DOHH2 (cell line): ENCODE measurements around the gene KREMEN1.
"Not testable (repeated sequence)": the region's sequence is repeated elsewhere in the genome, so short reads cannot be mapped to it uniquely, and the experiment has no call there.

Source experiments
- H3F3A ChIP-seq: fragments of 200-600 bp; sonication (generic), shearing (Covaris generic); 2 replicates; pipeline ENCODE4 v1.6.0; 2016; ENCODE audit warnings: antibody characterized with exemption, mild to moderate bottlenecking; ENCODE audit not compliant: control insufficient read depth, insufficient read depth
- H3K27ac ChIP-seq: fragments of 200-600 bp; sonication (generic); 2 replicates; pipeline ENCODE4 v1.5.1; 2014; ENCODE audit warnings: low read depth, mild to moderate bottlenecking, low read length, moderate library complexity
- H3K27me3 ChIP-seq: fragments of 200-600 bp; sonication (generic); 2 replicates; pipeline ENCODE4 v1.6.1; 2014; ENCODE audit warnings: mild to moderate bottlenecking, low read length, mixed read lengths; ENCODE audit not compliant: control insufficient read depth
- H3K36me3 ChIP-seq: fragments of 200-600 bp; sonication (generic); 2 replicates; pipeline ENCODE4 v1.6.1; 2014; ENCODE audit warnings: mild to moderate bottlenecking, low read length, moderate library complexity, mixed read lengths; ENCODE audit not compliant: control insufficient read depth
- H3K4me1 ChIP-seq: fragments of 200-600 bp; sonication (generic); 2 replicates; pipeline ENCODE4 v1.6.1; 2014; ENCODE audit warnings: mild to moderate bottlenecking, low read length, mixed read lengths; ENCODE audit not compliant: control insufficient read depth
- H3K4me2 ChIP-seq: fragments of 200-600 bp; sonication (generic); 2 replicates; pipeline ENCODE4 v1.6.0; 2014; ENCODE audit warnings: mild to moderate bottlenecking, low read length, moderate library complexity
- H3K4me3 ChIP-seq: fragments of 200-600 bp; sonication (generic); 2 replicates; pipeline ENCODE4 v1.5.1; 2014; ENCODE audit warnings: mild to moderate bottlenecking, low read length, mixed read lengths
- H3K79me2 ChIP-seq: fragments of 200-600 bp; sonication (generic); 2 replicates; pipeline ENCODE4 v1.6.1; 2014; ENCODE audit warnings: mild to moderate bottlenecking, low read length, mixed read lengths; ENCODE audit not compliant: control insufficient read depth
- H3K9me2 ChIP-seq: fragments of 200-600 bp; sonication (generic); replicated peaks from 2 replicates; pipeline ENCODE4 v1.6.1; 2014; ENCODE audit warnings: mild to moderate bottlenecking, low read length, mixed read lengths; ENCODE audit not compliant: control insufficient read depth
- H3K9me3 ChIP-seq: fragments of 200-600 bp; sonication (generic); 2 replicates; pipeline ENCODE4 v1.6.1; 2014; ENCODE audit warnings: antibody characterized with exemption, low read length, mixed read lengths; ENCODE audit not compliant: control insufficient read depth, insufficient read depth
- H4K20me1 ChIP-seq: fragments of 200-600 bp; sonication (generic); 2 replicates; pipeline ENCODE4 v1.6.0; 2014; ENCODE audit warnings: low read depth, mild to moderate bottlenecking, antibody characterized with exemption, low read length, moderate library complexity; ENCODE audit not compliant: control insufficient read depth, insufficient read depth
- EZH2phosphoT487 ChIP-seq: fragments of 200-600 bp; sonication (generic); IDR thresholded peaks from 2 replicates; pipeline ENCODE4 v1.6.1; 2017; ENCODE audit warnings: borderline replicate concordance, mild to moderate bottlenecking, antibody characterized with exemption, low read length, moderate library complexity, mixed read lengths
- TF ChIP-seq, protein P1 (sequence below): fragments of 200-600 bp; sonication (generic); IDR thresholded peaks from one replicate; pipeline ENCODE4 v1.5.1; 2014; ENCODE audit warnings: antibody characterized with exemption, mild to moderate bottlenecking, low read depth, low read length; ENCODE audit not compliant: poor library complexity, severe bottlenecking

Gene KREMEN1

GRCh38 chr22:29082826-29083545 is 10.2 kb downstream of the KREMEN1 start:
- no peaks in the 10 kb centered on the region for H3K9me2 ChIP-seq
- H3K27me3 ChIP-seq = peaks cover 2% of the 10 kb centered on the region; the same call in 1 of the 2 replicates
- H3K4me1 ChIP-seq = peaks cover 15% of the 10 kb centered on the region
- H3K36me3 ChIP-seq = no peaks in the 10 kb centered on the region
- no peak overlapping the region for H3K27ac ChIP-seq
- no peak overlapping the region for H3K4me2 ChIP-seq
- no peak overlapping the region for H3K4me3 ChIP-seq
- H3F3A ChIP-seq = no peaks in the 10 kb centered on the region
- H4K20me1 ChIP-seq = no peaks in the 10 kb centered on the region
- TF ChIP-seq, protein P1, sequence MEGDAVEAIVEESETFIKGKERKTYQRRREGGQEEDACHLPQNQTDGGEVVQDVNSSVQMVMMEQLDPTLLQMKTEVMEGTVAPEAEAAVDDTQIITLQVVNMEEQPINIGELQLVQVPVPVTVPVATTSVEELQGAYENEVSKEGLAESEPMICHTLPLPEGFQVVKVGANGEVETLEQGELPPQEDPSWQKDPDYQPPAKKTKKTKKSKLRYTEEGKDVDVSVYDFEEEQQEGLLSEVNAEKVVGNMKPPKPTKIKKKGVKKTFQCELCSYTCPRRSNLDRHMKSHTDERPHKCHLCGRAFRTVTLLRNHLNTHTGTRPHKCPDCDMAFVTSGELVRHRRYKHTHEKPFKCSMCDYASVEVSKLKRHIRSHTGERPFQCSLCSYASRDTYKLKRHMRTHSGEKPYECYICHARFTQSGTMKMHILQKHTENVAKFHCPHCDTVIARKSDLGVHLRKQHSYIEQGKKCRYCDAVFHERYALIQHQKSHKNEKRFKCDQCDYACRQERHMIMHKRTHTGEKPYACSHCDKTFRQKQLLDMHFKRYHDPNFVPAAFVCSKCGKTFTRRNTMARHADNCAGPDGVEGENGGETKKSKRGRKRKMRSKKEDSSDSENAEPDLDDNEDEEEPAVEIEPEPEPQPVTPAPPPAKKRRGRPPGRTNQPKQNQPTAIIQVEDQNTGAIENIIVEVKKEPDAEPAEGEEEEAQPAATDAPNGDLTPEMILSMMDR = no peak
- TF ChIP-seq EZH2phosphoT487 = no peak
- no peaks in the 10 kb centered on the region for H3K9me3 ChIP-seq
- H3K79me2 ChIP-seq = no peaks in the 10 kb centered on the region

- H3K36me3 ChIP-seq, H3K4me1 ChIP-seq, H3K4me3 ChIP-seq, H3K4me2 ChIP-seq, H3K27ac ChIP-seq, H3K9me2 ChIP-seq, H3K27me3 ChIP-seq, H3K9me3 ChIP-seq, H4K20me1 ChIP-seq, H3F3A ChIP-seq, H3K79me2 ChIP-seq: not testable (repeated sequence)
These were observed 10.7 kb downstream of the KREMEN1 start for GRCh38 chr22:29083576-29083932.

DNA sequence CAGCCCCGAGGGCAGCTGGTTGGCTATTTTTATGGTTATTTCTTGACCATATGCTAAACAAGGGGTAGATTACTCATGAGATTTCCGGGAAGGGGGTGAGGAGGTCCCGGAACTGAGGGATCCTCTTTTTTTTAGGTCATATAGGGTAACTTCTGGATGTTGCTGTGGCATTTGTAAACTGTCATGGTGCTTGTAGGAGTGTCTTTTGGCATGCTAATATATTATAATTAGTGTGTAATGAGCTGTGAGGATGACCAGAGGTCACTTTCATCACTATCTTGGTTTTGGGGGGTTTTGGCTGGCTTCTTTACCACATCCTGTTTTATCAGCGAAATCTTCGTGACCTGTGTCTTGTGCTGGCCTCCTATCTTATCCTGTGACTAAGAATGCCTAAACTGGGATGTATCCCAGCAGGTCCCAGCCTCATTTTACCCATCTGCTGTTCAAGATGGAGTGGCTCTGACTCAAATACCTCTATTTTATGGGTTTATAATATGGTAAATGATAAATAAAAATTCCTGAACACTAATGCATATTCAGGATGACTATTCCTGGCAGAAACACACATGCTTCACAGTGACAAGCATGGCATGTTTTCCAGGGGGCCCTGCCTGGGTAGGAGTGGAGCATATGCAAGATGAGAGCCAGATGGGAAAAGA is 11.2 kb downstream of the KREMEN1 start:
- Histone ChIP-seq H3K4me2 (no peak overlapping the region), H3K9me2 (no peaks in the 10 kb centered on the region), H3K4me1 (peaks cover 4% of the 10 kb centered on the region), H4K20me1 (no peaks in the 10 kb centered on the region), H3K79me2 (no peaks in the 10 kb centered on the region), H3F3A (no peaks in the 10 kb centered on the region), H3K27ac (no peak overlapping the region), H3K36me3 (no peaks in the 10 kb centered on the region), H3K4me3 (no peak overlapping the region), H3K27me3 (peaks cover 2% of the 10 kb centered on the region; the same call in 1 of the 2 replicates), H3K9me3 (no peaks in the 10 kb centered on the region)
- TF ChIP-seq EZH2phosphoT487 = no peak
- TF ChIP-seq, protein P1 = no peak

GRCh38 chr22:29087012-29087411 is 14.2 kb downstream of the KREMEN1 start:
- Histone ChIP-seq H3K27me3 (peaks cover 15% of the 10 kb centered on the region), H3K4me1 (no peaks in the 10 kb centered on the region), H3K36me3 (no peaks in the 10 kb centered on the region), H3F3A (no peaks in the 10 kb centered on the region), H4K20me1 (no peaks in the 10 kb centered on the region), H3K9me3 (no peaks in the 10 kb centered on the region), H3K4me3 (no peak overlapping the region), H3K4me2 (no peak overlapping the region), H3K79me2 (no peaks in the 10 kb centered on the region), H3K27ac (no peak overlapping the region), H3K9me2 (no peaks in the 10 kb centered on the region)
- TF ChIP-seq EZH2phosphoT487 = no peak
- TF ChIP-seq, protein P1 = no peak
